SU-DHL-6 (cell line): Measurements from ENCODE around the gene LRRC46.

ENCODE experiments used
- H2AFZ ChIP-seq: fragments of 200-600 bp; sonication (generic); 2 replicates; pipeline ENCODE4 v1.6.1; 2014; ENCODE audit warnings: low read depth, mild to moderate bottlenecking, moderate library complexity, mixed read lengths, antibody characterized with exemption, low read length; ENCODE audit not compliant: severe bottlenecking
- H3F3A ChIP-seq: fragments of 200-600 bp; shearing (Covaris generic); 2 replicates; pipeline ENCODE4 v1.6.0; 2016; ENCODE audit warnings: antibody characterized with exemption, mild to moderate bottlenecking; ENCODE audit not compliant: insufficient read depth
- H3K27ac ChIP-seq: fragments of 200-600 bp; sonication (generic); 2 replicates; pipeline ENCODE4 v1.5.1; 2016; ENCODE audit warnings: low read depth, mild to moderate bottlenecking, low read length, moderate library complexity, mixed read lengths
- H3K27me3 ChIP-seq: fragments of 200-600 bp; sonication (generic), shearing (Covaris generic); 2 replicates; pipeline ENCODE4 v1.6.0; 2014; ENCODE audit warnings: mild to moderate bottlenecking, low read length
- H3K36me3 ChIP-seq: fragments of 200-600 bp; sonication (generic); 2 replicates; pipeline ENCODE4 v1.6.1; 2014; ENCODE audit warnings: mild to moderate bottlenecking, low read length, mixed read lengths
- H3K4me2 ChIP-seq: fragments of 300-600, 200-600 bp; shearing (Covaris generic), sonication (generic); 2 replicates; pipeline ENCODE4 v1.6.0; 2014; ENCODE audit warnings: low read length, low read depth, mild to moderate bottlenecking; ENCODE audit not compliant: poor library complexity, severe bottlenecking
- H3K4me3 ChIP-seq: fragments of 200-600 bp; sonication (generic); 2 replicates; pipeline ENCODE4 v1.5.1; 2014; ENCODE audit warnings: antibody characterized with exemption, low read length, mild to moderate bottlenecking, mixed read lengths; ENCODE audit not compliant: insufficient read depth, poor library complexity, severe bottlenecking
- H3K79me2 ChIP-seq: fragments of 200-600 bp; sonication (generic); 2 replicates; pipeline ENCODE4 v1.6.1; 2014; ENCODE audit warnings: mild to moderate bottlenecking, low read length, moderate library complexity; ENCODE audit not compliant: insufficient read depth
- H3K9ac ChIP-seq: fragments of 200-600 bp; sonication (generic); 2 replicates; pipeline ENCODE4 v1.7.0; 2014; ENCODE audit warnings: mild to moderate bottlenecking, low read length
- H3K9me2 ChIP-seq: fragments of 200-600 bp; sonication (generic); replicated peaks from 2 replicates; pipeline ENCODE4 v1.6.1; 2014; ENCODE audit warnings: low read length; ENCODE audit not compliant: insufficient read depth
- H3K9me3 ChIP-seq: fragments of 200-600 bp; sonication (generic); 2 replicates; pipeline ENCODE4 v1.6.1; 2014; ENCODE audit warnings: low read length, mixed read lengths; ENCODE audit not compliant: insufficient read depth
- H4K20me1 ChIP-seq: fragments of 200-600 bp; sonication (generic); 2 replicates; pipeline ENCODE4 v1.6.1; 2014; ENCODE audit warnings: low read depth, mild to moderate bottlenecking, antibody characterized with exemption, low read length, moderate library complexity, mixed read lengths
- EZH2phosphoT487 ChIP-seq: fragments of 200-600 bp; sonication (generic), shearing (Covaris generic); conservative IDR thresholded peaks from 2 replicates; pipeline ENCODE4 v1.6.1; 2018; ENCODE audit warnings: mild to moderate bottlenecking, antibody characterized with exemption, low read length, moderate library complexity, mixed read lengths
- TF ChIP-seq, protein P1 (sequence below): fragments of 200-600 bp; sonication (generic); IDR thresholded peaks from one replicate; pipeline ENCODE4 v1.5.1; 2017; ENCODE audit warnings: antibody characterized with exemption, mild to moderate bottlenecking, low read length, moderate library complexity; ENCODE audit not compliant: insufficient read depth, poor library complexity, severe bottlenecking

The LRRC46 gene

GRCh38 chr17:47853616-47854015 is 22.1 kb downstream of the LRRC46 start:
- H3F3A ChIP-seq, result no peaks in the 10 kb centered on the region
- H3K36me3 ChIP-seq, result no peaks in the 10 kb centered on the region
- H3K9me2 ChIP-seq, result no peaks in the 10 kb centered on the region
- no peak overlapping the region for H3K4me2 ChIP-seq
- no peak overlapping the region for H2AFZ ChIP-seq
- H3K9me3 ChIP-seq, result no peaks in the 10 kb centered on the region
- TF ChIP-seq, protein P1, sequence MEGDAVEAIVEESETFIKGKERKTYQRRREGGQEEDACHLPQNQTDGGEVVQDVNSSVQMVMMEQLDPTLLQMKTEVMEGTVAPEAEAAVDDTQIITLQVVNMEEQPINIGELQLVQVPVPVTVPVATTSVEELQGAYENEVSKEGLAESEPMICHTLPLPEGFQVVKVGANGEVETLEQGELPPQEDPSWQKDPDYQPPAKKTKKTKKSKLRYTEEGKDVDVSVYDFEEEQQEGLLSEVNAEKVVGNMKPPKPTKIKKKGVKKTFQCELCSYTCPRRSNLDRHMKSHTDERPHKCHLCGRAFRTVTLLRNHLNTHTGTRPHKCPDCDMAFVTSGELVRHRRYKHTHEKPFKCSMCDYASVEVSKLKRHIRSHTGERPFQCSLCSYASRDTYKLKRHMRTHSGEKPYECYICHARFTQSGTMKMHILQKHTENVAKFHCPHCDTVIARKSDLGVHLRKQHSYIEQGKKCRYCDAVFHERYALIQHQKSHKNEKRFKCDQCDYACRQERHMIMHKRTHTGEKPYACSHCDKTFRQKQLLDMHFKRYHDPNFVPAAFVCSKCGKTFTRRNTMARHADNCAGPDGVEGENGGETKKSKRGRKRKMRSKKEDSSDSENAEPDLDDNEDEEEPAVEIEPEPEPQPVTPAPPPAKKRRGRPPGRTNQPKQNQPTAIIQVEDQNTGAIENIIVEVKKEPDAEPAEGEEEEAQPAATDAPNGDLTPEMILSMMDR, result no peak
- TF ChIP-seq EZH2phosphoT487, result no peak
- H3K9ac ChIP-seq, result no peak overlapping the region
- H4K20me1 ChIP-seq, result no peaks in the 10 kb centered on the region
- no peak overlapping the region for H3K4me3 ChIP-seq
- H3K27ac ChIP-seq, result no peak overlapping the region
- no peaks in the 10 kb centered on the region for H3K27me3 ChIP-seq
- no peaks in the 10 kb centered on the region for H3K79me2 ChIP-seq

DNA sequence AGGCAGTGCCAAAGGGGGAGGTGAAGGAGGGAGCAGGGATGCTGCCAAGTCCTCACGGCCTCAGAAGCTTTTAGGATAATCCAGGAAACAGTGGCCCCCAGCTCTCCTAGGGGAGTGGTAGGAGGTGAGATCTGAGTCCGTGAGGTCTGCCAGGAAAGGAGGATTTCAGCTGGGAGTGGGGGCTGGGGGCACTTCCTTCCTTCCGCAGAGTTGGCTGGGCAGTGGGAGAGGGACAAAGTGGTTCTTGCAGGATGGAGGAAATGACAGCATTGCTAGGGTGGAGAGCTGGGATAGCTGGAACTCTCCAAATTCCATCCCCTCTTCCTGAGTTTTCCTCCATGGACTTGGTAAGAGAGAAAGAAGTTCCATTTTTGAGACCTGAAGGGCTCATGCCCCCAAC is 24.3 kb downstream of the LRRC46 start:
- Histone ChIP-seq H3F3A (no peaks in the 10 kb centered on the region), H4K20me1 (no peaks in the 10 kb centered on the region), H3K79me2 (no peaks in the 10 kb centered on the region), H3K4me3 (no peak overlapping the region), H3K27ac (no peak overlapping the region), H2AFZ (no peak overlapping the region), H3K9me3 (no peaks in the 10 kb centered on the region), H3K9ac (no peak overlapping the region), H3K9me2 (no peaks in the 10 kb centered on the region), H3K36me3 (no peaks in the 10 kb centered on the region), H3K4me2 (no peak overlapping the region), H3K27me3 (no peaks in the 10 kb centered on the region)
- TF ChIP-seq EZH2phosphoT487, result no peak
- TF ChIP-seq, protein P1, result no peak

DNA sequence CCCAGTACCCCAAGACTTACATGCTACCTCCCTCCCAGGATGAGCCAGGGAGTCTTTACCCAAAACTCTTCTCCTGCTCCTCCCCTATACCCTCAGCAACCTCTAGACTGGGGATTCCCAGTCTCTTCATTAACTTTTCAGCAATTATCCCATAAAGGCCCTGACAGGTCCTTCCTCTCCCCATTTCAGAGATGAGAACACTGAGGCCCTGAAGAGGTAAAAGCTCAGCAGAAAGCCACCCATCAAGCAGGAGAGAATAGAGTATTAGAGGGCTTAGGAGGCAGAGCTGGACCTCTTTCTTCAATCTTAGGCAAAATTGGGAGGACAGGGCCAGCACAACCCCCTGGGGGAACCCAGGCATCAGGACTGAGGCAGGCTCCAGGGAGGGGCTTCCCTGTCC is 25.4 kb downstream of the LRRC46 start:
- Histone ChIP-seq H3F3A (no peaks in the 10 kb centered on the region), H3K9me3 (no peaks in the 10 kb centered on the region), H3K27ac (no peak overlapping the region), H2AFZ (no peak overlapping the region), H3K79me2 (no peaks in the 10 kb centered on the region), H4K20me1 (no peaks in the 10 kb centered on the region), H3K9me2 (no peaks in the 10 kb centered on the region), H3K4me2 (no peak overlapping the region), H3K4me3 (no peak overlapping the region), H3K27me3 (no peaks in the 10 kb centered on the region), H3K9ac (no peak overlapping the region), H3K36me3 (no peaks in the 10 kb centered on the region)
- TF ChIP-seq, protein P1, result no peak
- no peak for TF ChIP-seq EZH2phosphoT487
